Gastroesophageal sphincter (tissue), 4 donors: ENCODE results near the gene MVD. TPM values are rescaled to one million over a fixed set of nuclear protein-coding genes. Genes with fewer than 3 reads are reported as not detected.

Experiments used
- ATAC-seq: fragments of 150-250 bp; one replicate; pipeline ENCODE4 v1.9.1; 2016; ENCODE audit warnings: mild to moderate bottlenecking, moderate library complexity
- H3K27ac ChIP-seq, 4 donors: fragments of 200-600 bp; sonication (generic) in 3 of 4; 1 replicate in 3 of 4; 2 replicates in 1 of 4; pipeline ENCODE4 v1.5.1; 2016 to 2019
- H3K27me3 ChIP-seq: fragments of 200-600 bp; sonication (generic); one replicate; pipeline ENCODE4 v1.5.1; 2019
- H3K36me3 ChIP-seq, 2 donors: fragments of 200-600 bp; sonication (generic); one replicate each; pipeline ENCODE4 v1.5.1; 2019; ENCODE audit warnings: control low read depth in 1 of 2
- H3K4me1 ChIP-seq, 3 donors: fragments of 200-600 bp; sonication (generic); 1 replicate in 2 of 3; 2 replicates in 1 of 3; pipeline ENCODE4 v1.5.1; 2016 to 2019; ENCODE audit warnings: control low read depth in 2 of 3
- H3K4me3 ChIP-seq, 2 donors: fragments of 200-600 bp; sonication (generic); one replicate each; pipeline ENCODE4 v1.5.1; 2019; ENCODE audit warnings: mild to moderate bottlenecking in 1 of 2, moderate library complexity in 1 of 2
- H3K9me3 ChIP-seq, 3 donors: fragments of 200-600 bp; sonication (generic); one replicate each; pipeline ENCODE4 v1.5.1; 2017 to 2019; ENCODE audit warnings: control low read depth in 2 of 3
- CTCF ChIP-seq, 4 experiments: fragments of 200-600 bp in 2 of 4; fragments of 450-650 bp in 2 of 4; sonication (generic) in 1 of 4; IDR thresholded peaks; one replicate each; pipeline ENCODE4 v1.5.1; 2017 to 2019; ENCODE audit warnings: antibody characterized with exemption in 4 of 4, mild to moderate bottlenecking in 2 of 4, moderate library complexity in 2 of 4
- EP300 ChIP-seq: sonication (generic); formaldehyde crosslinking; IDR thresholded peaks from one replicate; pipeline ENCODE4 v1.6.1; 2017; ENCODE audit warnings: antibody characterized with exemption, mild to moderate bottlenecking
- POLR2A ChIP-seq, 2 donors: fragments of 450-650 bp; IDR thresholded peaks; one replicate each; pipeline ENCODE4 v1.6.1; 2017; ENCODE audit warnings: antibody characterized with exemption in 2 of 2, mild to moderate bottlenecking in 2 of 2, moderate library complexity in 1 of 2
- POLR2AphosphoS5 ChIP-seq: sonication (generic); formaldehyde crosslinking; IDR thresholded peaks from one replicate; pipeline ENCODE4 v1.6.1; 2017; ENCODE audit warnings: antibody characterized with exemption
- WGBS, 2 donors: methylation state at CpG; one replicate each; pipeline ENCODE4 v1.1.5; 2018; ENCODE audit warnings: low coverage in 1 of 2; 5-methylcytosine and 5-hydroxymethylcytosine counted together
- total RNA-seq, 4 donors: library from RNA; depleted of rRNA; stranded (reverse); fragments of >200 nt; gene quantifications; one replicate each; pipeline ENCODE4 v1.1.0, GENCODE V29; 2016

The MVD gene
- total RNA-seq, 4 donors from 2014 or later: 21.3 to 30.3 (median 26.6) TPM

DNA sequence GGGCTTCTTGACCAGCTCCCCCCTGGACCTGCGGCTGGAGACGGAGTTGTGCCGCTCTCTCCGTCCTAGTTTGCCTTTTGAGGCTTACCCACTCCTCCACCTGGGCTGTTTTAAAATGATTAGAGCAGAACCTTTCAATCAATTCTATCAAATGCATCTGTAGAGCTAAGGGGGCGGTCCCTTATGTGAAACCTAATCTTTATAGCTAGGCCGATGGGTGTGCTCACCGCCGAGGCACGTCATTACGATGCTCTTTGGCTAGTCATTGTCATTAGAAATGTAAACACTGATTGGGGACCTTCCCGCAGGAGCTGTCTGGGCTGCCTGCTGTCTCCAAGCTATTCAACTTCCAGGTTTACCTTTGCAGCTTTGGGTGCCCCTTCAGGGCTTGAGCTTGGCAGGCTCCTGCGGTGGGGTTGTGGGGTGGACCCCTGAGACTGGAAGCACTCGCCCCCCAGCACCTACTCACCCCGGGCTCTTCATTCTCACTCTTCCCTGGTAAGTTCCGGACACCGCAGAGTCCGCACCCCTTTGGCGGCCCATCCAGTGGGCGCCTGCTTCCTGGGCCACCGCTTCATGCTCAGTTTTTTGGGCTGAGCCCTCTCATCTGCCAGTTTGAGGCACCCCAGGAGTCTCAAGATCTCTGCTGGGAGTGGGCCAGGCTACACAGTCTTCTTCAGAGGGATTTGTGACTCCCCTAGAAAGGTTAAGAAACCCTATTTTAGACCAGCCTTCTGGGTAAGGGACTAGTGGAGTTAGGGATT is 45.4 kb downstream of the MVD start:
- 83% methylated on average over 18 of the region's 20 CpGs; no CpG with 5 or more reads in 1 of the 2 donors for WGBS, 2 donors
- no peak overlapping the region for H3K27ac ChIP-seq

GRCh38 chr16:88616736-88617135 is 46.2 kb downstream of the MVD start:
- no peak for ATAC-seq
- Histone ChIP-seq H3K27me3 (no peaks in the 10 kb centered on the region), H3K27ac (no peak overlapping the region), H3K4me1 (peaks cover 0 to 6% (median 0%) of the 10 kb centered on the region in 3 donors), H3K4me3 (no peak overlapping the region), H3K36me3 (peaks cover 0 to 92% of the 10 kb centered on the region in 2 donors), H3K9me3 (no peaks in the 10 kb centered on the region)
- TF ChIP-seq EP300: no peak
- no peak for TF ChIP-seq POLR2A (IDR thresholded peaks at IDR 0.05)
- no peak for TF ChIP-seq POLR2AphosphoS5
- TF ChIP-seq CTCF (IDR thresholded peaks at IDR 0.05): no peak
- 80% methylated on average over 1 of the region's 12 CpGs; no CpG with 5 or more reads in 1 of the 2 donors for WGBS, 2 donors

More for the DNA sequence above, 45.4 kb downstream of the MVD start:
- no peaks in the 10 kb centered on the region for H3K27me3 ChIP-seq
- H3K4me1 ChIP-seq: peaks cover 0 to 6% (median 0%) of the 10 kb centered on the region in 3 donors
- TF ChIP-seq POLR2A (IDR thresholded peaks at IDR 0.05) (no peak), POLR2AphosphoS5 (no peak), EP300 (no peak), CTCF (IDR thresholded peaks at IDR 0.05) (no peak)
- peaks cover 0 to 92% of the 10 kb centered on the region in 2 donors for H3K36me3 ChIP-seq
- H3K4me3 ChIP-seq: no peak overlapping the region
- no peaks in the 10 kb centered on the region for H3K9me3 ChIP-seq
- no peak for ATAC-seq

- H3K27ac ChIP-seq: no peak overlapping the region
- H3K4me3 ChIP-seq: no peak overlapping the region
- TF ChIP-seq POLR2A (IDR thresholded peaks at IDR 0.05): no peak
- TF ChIP-seq POLR2AphosphoS5: no peak
- TF ChIP-seq EP300: no peak
- TF ChIP-seq CTCF (IDR thresholded peaks at IDR 0.05): no peak
- 80 to 100% methylated on average over 2 to 4 of the region's 13 CpGs for WGBS, 2 donors
- no peaks in the 10 kb centered on the region for H3K27me3 ChIP-seq
- no peak for ATAC-seq
- peaks cover 0 to 92% of the 10 kb centered on the region in 2 donors for H3K36me3 ChIP-seq
- H3K9me3 ChIP-seq: no peaks in the 10 kb centered on the region
- peaks cover 0 to 6% (median 0%) of the 10 kb centered on the region in 3 donors for H3K4me1 ChIP-seq
Observed at GRCh38 chr16:88616320-88616719, 46.6 kb downstream of the MVD start.

- no peak for ATAC-seq
- Histone ChIP-seq H3K4me3 (no peak overlapping the region), H3K9me3 (no peaks in the 10 kb centered on the region), H3K36me3 (peaks cover 0 to 98% of the 10 kb centered on the region in 2 donors), H3K4me1 (peaks cover 0 to 6% (median 0%) of the 10 kb centered on the region in 3 donors), H3K27me3 (no peaks in the 10 kb centered on the region), H3K27ac (no peak overlapping the region)
- 77 to 90% methylated on average over 13 to 15 of the region's 19 CpGs for WGBS, 2 donors
- TF ChIP-seq CTCF (IDR thresholded peaks at IDR 0.05): no peak
- TF ChIP-seq POLR2A (IDR thresholded peaks at IDR 0.05): no peak
- no peak for TF ChIP-seq POLR2AphosphoS5
- no peak for TF ChIP-seq EP300
Observed at GRCh38 chr16:88614818-88615580, 47.9 kb downstream of the MVD start.
